Upper lobe of left lung (tissue), 4 donors: ENCODE data around the gene BOC.

Experiments
- POLR2A ChIP-seq, 4 donors: fragments of 450-650 bp; IDR thresholded peaks; one replicate each; pipeline ENCODE4 v1.5.1; 2016 to 2017; ENCODE audit warnings: antibody characterized with exemption in 4 of 4, mild to moderate bottlenecking in 2 of 4
- POLR2AphosphoS5 ChIP-seq, 2 donors: sonication (generic); formaldehyde crosslinking; IDR thresholded peaks; one replicate each; pipeline ENCODE4 v1.5.1; 2017; ENCODE audit warnings: antibody characterized with exemption in 2 of 2
- TF ChIP-seq, protein P1 (sequence below), 6 experiments: fragments of 450-650 bp in 4 of 6; fragments of 200-600 bp in 2 of 6; sonication (generic) in 2 of 6; IDR thresholded peaks; one replicate each; pipeline ENCODE4 v1.5.1; 2016 to 2019; ENCODE audit warnings: antibody characterized with exemption in 6 of 6

GRCh38 chr3:113330742-113331141, 119.4 kb downstream of the BOC start:
- no peak for TF ChIP-seq POLR2A (IDR thresholded peaks at IDR 0.05)
- TF ChIP-seq POLR2AphosphoS5 (IDR thresholded peaks at IDR 0.05) = no peak
- TF ChIP-seq, protein P1, sequence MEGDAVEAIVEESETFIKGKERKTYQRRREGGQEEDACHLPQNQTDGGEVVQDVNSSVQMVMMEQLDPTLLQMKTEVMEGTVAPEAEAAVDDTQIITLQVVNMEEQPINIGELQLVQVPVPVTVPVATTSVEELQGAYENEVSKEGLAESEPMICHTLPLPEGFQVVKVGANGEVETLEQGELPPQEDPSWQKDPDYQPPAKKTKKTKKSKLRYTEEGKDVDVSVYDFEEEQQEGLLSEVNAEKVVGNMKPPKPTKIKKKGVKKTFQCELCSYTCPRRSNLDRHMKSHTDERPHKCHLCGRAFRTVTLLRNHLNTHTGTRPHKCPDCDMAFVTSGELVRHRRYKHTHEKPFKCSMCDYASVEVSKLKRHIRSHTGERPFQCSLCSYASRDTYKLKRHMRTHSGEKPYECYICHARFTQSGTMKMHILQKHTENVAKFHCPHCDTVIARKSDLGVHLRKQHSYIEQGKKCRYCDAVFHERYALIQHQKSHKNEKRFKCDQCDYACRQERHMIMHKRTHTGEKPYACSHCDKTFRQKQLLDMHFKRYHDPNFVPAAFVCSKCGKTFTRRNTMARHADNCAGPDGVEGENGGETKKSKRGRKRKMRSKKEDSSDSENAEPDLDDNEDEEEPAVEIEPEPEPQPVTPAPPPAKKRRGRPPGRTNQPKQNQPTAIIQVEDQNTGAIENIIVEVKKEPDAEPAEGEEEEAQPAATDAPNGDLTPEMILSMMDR (IDR thresholded peaks at IDR 0.05) = no peak
